BJ (cell line): ENCODE data around the gene MVB12B. TPM values are rescaled to one million over a fixed set of nuclear protein-coding genes. Genes with fewer than 3 reads are reported as not detected.
A peak's percentile ranks its signal among the peaks of the same experiment; 100 is the strongest.

Experiments used
- CTCF ChIA-PET: fragments of 350-600 bp; formaldehyde crosslinking; extraction: SDS; loops from one replicate; lab custom pipeline; 2021; ENCODE audit warnings: antibody characterized with exemption, inconsistent platforms; lab: Yijun Ruan, JAX
- POLR2A ChIA-PET: fragments of 300-600 bp; sonication (Branson Sonifier 250); formaldehyde crosslinking; extraction: SDS; loops from one replicate; lab custom pipeline; 2021; ENCODE audit warnings: antibody characterized with exemption; lab: Charles Lee
- DNase-seq: peaks from one replicate; pipeline ENCODE4 v3.0.0-alpha.2; 2011; ENCODE audit warnings: low read depth
- H3K27me3 ChIP-seq: 2 replicates; pipeline ENCODE4 v1.6.0; 2011; ENCODE audit warnings: low read length; ENCODE audit not compliant: control insufficient read depth, insufficient read depth
- H3K36me3 ChIP-seq: 2 replicates; pipeline ENCODE4 v1.5.1; 2011; ENCODE audit warnings: low read length; ENCODE audit not compliant: control insufficient read depth, insufficient read depth
- H3K4me3 ChIP-seq: 2 replicates; pipeline ENCODE4 v1.5.1; 2011; ENCODE audit warnings: low read depth, mild to moderate bottlenecking, control low read depth, low read length
- polyA plus RNA-seq: library from polyadenylated mRNA; depleted of rRNA; stranded (reverse); fragments of >200 nt; gene quantifications from 2 replicates; pipeline ENCODE4 v1.2.3, GENCODE V29; 2011
- TF ChIP-seq, protein P1 (sequence below): IDR thresholded peaks from 2 replicates; pipeline ENCODE4 v1.5.1; 2011; ENCODE audit warnings: low read depth, mild to moderate bottlenecking, control low read depth, inconsistent platforms, low read length, moderate library complexity; ENCODE audit not compliant: insufficient read depth

Gene MVB12B
- polyA plus RNA-seq, 1 experiment = 2.7 TPM

DNA sequence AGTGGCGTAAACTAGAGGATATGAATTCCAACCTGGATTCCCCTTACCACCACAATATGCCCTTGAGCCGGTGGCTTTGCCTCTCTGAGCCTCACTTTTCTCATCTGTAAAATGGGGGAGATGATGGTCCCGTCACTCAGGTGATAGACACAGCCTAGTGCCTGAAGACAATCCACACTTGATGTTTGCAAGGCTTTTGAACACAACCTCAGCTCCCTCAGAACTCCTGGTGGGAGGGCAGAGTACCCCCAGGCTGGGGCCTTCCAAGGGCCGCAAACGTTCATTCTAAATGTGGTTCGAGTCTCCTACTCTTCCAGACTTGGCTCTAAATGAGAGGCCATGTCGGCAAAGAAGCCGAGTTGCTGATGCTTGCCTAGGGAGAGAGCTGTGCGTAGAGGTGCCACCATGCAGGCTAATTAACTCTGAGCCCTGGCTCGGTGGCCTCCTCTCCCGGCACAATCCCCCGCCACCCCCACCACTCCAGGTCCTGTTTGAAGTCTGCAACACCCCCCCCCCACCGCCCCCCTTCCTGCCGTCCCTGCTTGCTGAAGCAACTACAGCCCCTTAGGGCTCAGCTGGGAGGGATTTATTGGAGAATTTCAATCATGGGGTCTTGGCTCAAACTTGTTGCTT, 189.4 kb downstream of the MVB12B start:
- ChIA-PET CTCF (interaction anchor here (0.7 to 12.1 kb wide), 7 partner anchors 8 to 63 kb away, joined by 3 to 137 read pairs (median 4); no protein-coding TSS in a partner anchor), POLR2A (no interaction called here)
- TF ChIP-seq, protein P1, sequence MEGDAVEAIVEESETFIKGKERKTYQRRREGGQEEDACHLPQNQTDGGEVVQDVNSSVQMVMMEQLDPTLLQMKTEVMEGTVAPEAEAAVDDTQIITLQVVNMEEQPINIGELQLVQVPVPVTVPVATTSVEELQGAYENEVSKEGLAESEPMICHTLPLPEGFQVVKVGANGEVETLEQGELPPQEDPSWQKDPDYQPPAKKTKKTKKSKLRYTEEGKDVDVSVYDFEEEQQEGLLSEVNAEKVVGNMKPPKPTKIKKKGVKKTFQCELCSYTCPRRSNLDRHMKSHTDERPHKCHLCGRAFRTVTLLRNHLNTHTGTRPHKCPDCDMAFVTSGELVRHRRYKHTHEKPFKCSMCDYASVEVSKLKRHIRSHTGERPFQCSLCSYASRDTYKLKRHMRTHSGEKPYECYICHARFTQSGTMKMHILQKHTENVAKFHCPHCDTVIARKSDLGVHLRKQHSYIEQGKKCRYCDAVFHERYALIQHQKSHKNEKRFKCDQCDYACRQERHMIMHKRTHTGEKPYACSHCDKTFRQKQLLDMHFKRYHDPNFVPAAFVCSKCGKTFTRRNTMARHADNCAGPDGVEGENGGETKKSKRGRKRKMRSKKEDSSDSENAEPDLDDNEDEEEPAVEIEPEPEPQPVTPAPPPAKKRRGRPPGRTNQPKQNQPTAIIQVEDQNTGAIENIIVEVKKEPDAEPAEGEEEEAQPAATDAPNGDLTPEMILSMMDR = no peak
- peaks cover 6% of the 10 kb centered on the region for H3K27me3 ChIP-seq
- no peak overlapping the region for H3K4me3 ChIP-seq
- DNase-seq = no peak
- H3K36me3 ChIP-seq = no peaks in the 10 kb centered on the region

DNA sequence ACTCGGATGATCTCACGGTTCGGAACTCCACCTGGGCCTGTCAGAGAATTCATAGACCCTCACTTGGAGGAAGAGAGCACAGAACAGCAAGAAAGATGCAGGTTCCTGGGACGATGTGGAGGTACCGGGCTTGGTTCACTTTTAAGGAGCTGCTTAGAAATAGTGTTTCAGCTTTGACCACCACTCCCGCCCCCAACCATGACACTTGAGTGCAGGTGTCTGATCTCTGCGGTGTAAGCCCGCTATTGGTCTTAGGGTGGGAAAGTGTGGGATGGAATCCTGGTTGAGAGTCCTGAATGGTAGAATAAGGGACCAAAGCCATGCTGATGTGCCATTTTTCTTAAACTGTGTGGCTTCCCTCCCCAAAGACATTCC, 189.9 kb downstream of the MVB12B start:
- TF ChIP-seq, protein P1 = no peak
- Histone ChIP-seq H3K36me3 (no peaks in the 10 kb centered on the region), H3K4me3 (no peak overlapping the region), H3K27me3 (peaks cover 6% of the 10 kb centered on the region)
- ChIA-PET POLR2A (no interaction called here), CTCF (interaction anchor here (0.7 to 12.1 kb wide), 5 partner anchors 8 to 62 kb away, joined by 3 to 137 read pairs (median 4); no protein-coding TSS in a partner anchor)
- DNase-seq = no peak

DNA sequence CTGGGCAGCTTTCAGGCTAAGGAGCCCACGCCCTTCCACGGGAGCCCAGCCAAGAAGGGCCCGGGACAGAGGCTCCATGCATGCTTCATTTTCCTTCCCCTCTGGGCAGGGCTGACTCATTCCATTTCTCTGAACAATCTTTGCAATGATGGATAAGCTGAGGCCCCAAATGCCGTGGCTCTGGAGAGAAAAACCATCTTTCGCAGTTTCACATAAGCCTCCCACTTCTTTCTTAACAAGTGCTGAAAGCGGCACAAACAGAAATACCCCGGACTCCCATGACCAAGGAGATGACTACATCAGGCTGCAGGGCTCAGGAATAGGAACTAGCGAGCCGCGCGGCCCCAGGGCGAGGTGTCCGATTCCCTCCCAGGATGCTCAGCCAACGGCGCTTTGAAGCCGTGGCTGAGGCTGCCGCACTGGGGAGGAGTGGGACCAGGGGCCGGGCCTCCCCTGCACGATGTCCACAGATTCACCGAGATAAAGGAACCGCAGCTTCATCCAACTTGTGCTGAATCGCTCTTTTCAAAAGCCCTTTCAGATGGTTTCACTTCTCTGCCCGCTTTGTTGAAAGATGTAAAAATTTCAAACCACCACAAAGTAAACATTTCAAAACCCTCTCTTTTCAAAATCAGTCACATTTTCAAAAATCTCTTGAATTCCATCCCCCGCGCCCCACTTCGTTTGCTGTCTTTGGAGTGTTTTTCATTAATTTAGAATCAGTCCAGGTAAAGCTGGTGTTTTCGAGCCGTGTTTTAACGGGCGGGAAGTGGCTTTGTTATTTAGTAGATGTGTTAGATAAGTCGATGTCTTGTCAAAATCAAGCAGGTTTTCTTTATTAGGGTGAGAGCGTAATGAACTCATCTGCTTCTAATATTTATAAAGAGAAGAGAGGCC, 190.6 kb downstream of the MVB12B start:
- ChIA-PET CTCF (interaction anchor here (0.7 to 12.1 kb wide), 6 partner anchors 8 to 39 kb away, joined by 3 to 137 read pairs (median 4); no protein-coding TSS in a partner anchor), POLR2A (no interaction called here)
- H3K36me3 ChIP-seq = no peaks in the 10 kb centered on the region
- DNase-seq = peak; percentile 89
- TF ChIP-seq, protein P1 = no peak
- H3K4me3 ChIP-seq = peak overlapping the region; percentile 38
- peaks cover 6% of the 10 kb centered on the region for H3K27me3 ChIP-seq

DNA sequence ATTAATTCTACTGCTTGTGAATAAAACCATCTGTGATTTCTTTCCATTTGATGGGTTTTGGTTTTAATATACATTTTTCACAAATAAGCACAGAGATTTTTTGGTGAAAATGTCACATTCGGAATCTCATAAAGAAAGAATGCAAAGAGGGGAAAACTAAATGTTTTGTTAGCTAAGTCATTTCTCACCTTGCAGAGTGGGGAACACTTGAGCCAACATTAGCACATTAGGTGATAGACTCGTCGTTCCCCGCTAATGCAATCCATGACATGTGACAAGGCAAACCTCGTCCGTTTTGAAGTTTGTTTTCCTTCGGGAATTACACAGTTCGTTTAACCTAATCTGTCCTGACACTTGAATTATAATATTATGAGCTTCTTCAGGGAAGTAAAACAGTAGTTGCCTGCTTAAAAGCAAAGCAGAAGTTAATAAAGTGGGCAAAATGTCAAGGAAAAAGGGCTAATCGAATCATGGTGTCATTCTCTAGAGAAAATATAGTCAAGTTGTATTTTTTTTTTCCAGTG, 191.3 kb downstream of the MVB12B start:
- POLR2A ChIA-PET = interaction anchor here (0.6 kb wide), 1 partner anchor 235 kb away, joined by 3 read pairs; no protein-coding TSS in a partner anchor
- peaks cover 6% of the 10 kb centered on the region for H3K27me3 ChIP-seq
- peak; percentile 55 for DNase-seq
- TF ChIP-seq, protein P1 = no peak
- no peak overlapping the region; the same call in 1 of the 2 replicates for H3K4me3 ChIP-seq
- no peaks in the 10 kb centered on the region for H3K36me3 ChIP-seq
- CTCF ChIA-PET = interaction anchor here (1.0 to 12.1 kb wide), 6 partner anchors 8 to 39 kb away, joined by 3 to 137 read pairs (median 4); no protein-coding TSS in a partner anchor
